Stimulated activated CD8-positive, alpha-beta memory T cell treated with anti-CD3 and anti-CD28 coated beads, Interleukin-7, amount 100 ng/mL, for 1 hour (primary cell): ENCODE data around the gene UGT1A10.

Experiments used
- DNase-seq, 2 donors: peaks; one replicate each; pipeline ENCODE4 v3.0.0-alpha.2; 2020; ENCODE audit warnings: low read depth in 2 of 2

Gene UGT1A10

DNA sequence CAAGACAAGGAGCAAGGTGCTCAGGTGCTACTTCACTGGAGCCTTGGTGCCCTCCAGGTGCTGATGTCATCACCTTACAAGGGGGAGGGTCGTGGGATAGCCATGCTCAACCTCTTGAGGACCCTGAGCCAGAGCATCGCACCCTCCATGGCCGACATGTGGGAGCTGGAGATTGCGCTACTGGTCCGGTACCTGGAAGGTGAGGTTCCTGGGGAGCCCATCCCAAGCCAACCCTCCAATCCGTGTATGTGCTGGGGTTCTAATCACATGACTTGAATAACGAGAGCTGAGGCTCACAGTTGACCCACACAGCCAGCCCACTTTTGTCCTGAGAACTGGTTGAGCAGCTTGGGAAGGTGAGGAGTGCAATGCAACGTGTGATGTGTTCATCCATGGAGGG lies 167.7 kb downstream of the UGT1A10 start:
- no peak for DNase-seq

- no peak for DNase-seq
Measured at GRCh38 chr2:233807215-233807865, 171.1 kb downstream of the UGT1A10 start.

DNA sequence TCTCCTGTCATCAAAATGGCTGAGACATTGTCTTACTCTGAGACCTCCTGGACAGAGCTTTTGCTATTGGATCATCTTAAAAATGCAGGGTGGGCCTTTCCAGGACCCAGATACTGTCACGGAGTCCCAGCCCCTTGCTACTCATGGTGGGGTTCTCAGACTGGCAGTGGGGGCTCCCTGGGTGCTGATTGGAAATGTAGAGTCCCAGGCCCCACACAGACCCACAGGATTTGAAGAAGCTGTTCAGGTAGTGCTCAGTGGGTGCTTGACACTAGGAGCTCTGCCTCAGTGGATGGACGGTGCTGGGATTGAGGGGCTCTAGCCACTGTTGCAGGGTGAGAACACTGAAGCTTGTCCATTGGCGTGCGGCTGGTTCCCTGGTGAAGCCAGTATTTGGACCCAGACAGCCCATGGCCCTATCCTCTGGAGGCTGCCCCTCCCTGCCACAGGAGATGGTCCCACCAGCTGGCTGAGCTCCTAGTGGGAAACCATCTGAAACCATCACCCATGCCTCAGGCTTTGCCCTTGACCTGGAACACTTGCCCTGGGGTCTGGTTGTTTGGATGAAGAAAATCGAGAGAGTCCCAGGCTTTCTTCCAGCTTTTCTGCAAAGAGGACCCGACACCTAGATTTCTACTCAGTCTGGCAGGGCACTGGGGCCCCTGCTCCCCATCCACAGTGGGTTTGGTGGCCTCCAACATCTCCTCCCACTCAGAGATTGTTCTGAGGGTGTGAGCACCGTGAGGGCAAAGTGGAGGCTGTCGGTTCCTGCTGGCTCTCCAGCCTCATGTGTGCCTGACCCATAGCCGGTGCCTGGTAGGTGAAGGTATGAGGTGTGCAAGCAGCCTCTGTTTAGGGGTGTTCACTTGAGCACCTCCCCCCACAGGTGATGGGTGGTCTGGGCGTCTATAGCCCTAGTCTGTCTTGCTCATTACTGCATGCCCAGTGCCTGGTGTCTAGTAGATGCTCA lies 172.0 kb downstream of the UGT1A10 start:
- DNase-seq, result no peak

- DNase-seq, result no peak
Measured at GRCh38 chr2:233810385-233810784, 174.1 kb downstream of the UGT1A10 start.

DNA sequence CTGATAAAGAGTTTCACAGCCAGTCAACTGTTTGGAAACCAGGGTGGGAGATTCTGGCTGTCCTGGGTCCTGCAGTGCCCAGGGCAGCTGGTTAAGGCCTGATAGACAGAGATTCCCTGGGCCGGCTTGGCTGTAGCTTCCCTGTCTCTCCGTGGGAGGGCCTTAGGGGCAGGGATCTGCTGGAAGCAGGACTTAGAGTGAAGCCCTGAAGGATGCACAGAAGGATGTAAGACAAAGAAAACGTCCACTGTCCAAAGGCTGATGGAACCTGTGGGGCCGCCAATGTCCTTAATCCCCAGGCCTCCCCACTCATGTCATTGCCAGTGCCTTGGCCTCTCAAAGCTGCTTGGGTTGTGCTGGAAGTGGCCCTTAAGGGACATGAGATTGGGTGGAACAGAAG lies 174.8 kb downstream of the UGT1A10 start:
- DNase-seq, result no peak

DNA sequence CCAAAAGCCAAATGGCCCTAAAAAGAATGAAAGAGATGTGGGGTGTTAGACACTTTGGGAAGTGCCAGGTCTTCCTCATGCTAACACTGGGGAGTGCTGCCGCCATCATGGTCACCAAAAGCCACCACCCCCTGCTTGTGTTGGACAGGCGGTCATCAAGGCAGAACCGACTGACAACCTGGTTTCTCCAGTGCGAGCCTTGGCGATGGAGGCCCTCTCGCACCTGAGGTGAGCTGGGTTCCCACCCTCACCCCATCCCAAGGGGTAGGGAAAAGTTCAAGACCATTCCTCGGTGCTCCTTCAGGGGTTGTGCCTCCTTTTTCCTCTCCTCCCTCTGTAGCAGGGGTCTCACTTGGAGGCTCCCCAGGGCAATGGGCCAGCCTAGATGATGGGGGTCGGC lies 175.5 kb downstream of the UGT1A10 start:
- DNase-seq, result no peak

GRCh38 chr2:233813236-233814055 lies 177.2 kb downstream of the UGT1A10 start:
- no peak for DNase-seq

DNA sequence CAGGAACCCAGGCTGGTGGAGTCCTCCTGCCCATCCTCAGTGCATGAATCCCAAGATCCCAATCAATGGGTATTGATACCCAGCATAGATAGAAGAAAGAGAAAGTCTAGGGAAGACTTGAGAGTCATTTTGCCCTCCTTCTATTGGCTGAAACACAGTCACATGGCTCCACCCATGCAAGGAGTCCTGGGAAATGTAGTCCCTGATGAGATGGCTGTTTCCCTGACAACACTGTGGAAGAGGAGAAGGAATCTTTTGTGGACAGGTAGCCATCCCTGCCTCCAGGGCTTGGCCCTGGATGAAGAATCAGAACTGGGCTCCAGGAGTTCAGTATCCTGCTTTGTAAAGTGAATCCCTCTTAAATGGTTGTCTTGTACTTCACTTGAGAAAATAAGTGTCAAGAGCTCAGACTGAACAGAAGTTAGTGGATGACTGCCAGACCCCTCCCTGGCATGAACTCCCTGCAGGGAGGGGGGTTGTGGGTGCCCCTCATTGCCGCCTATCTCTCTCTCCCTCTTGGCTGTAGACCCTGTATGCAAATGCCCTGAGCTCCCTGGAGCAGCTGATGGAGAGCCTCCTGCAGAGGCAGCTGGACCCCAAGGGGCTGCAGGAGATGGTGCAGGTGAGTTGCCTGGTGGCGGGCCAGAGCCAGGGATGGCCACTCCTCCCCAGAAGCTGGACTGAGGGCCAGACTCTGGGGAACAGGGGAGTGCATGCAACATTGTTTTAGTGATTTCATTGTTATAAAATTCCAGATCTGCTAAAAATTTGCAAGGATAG lies 178.0 kb downstream of the UGT1A10 start:
- no peak for DNase-seq

- DNase-seq, result no peak
Measured at GRCh38 chr2:233815861-233816260, 179.6 kb downstream of the UGT1A10 start.

DNA sequence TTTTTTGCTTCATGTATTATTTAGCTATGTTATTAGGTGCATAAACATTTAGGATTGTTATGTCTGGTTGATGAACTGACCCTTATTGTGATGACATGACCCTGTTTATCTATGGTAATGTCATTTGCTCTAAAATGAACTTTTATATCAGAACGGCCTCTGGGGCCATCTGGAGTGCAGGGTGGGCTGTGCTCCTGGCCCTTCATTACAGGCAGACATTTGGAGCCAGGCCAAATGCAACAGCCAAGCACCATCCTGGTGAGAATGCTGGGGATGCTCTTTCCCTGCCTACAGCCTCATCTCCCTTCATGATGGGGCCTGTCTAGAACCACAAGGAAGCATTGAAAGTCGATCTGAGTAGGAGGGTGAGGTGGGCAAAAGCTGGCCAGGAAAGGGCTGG lies 180.1 kb downstream of the UGT1A10 start:
- DNase-seq, result no peak

DNA sequence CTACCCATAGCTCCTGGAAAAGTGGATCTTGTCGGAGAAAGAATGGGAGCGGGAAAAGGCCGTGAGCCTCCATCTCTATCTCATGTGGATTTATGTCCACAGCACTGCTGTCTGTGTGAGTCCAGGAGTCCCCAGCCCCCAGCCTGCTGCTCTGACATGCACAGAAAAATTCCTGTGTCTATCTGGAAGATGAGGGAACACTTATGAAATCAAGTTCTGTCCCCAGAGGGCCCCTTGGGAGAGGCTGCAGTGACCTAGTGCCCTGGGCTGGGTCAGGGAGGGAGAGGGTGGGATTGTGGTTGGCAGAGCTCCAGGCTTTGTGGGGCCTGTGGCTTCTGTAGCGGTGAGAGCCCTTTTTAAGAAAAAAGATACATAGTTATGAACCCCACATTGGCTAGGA lies 180.5 kb downstream of the UGT1A10 start:
- no peak for DNase-seq

DNA sequence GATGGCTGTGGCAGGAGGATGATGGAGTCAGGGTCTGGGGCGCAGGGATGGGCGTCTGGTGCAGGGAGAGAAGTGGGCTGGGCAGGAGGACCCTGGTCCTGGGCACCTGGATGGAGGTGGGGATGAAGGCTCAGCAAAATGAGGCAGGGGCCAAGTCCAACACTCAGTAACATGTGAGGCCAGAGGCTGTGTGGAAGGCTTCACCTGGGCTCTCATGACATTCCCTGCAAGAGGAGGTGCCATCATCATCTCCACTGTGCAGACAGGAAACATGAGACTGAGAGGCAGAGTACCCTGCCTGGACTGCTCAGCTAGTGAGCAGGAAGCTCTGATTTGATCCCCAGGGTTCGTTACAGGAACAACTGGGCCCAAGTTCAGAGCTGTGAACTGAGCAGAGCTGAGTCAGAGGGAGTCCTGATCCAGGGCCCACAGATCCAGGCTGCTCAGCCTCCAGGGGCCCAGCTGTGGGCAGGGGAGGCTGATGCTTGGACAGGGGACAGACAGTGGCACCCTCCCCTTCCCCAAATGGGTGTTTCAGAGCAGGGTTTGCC lies 181.2 kb downstream of the UGT1A10 start:
- DNase-seq, result no peak

DNA sequence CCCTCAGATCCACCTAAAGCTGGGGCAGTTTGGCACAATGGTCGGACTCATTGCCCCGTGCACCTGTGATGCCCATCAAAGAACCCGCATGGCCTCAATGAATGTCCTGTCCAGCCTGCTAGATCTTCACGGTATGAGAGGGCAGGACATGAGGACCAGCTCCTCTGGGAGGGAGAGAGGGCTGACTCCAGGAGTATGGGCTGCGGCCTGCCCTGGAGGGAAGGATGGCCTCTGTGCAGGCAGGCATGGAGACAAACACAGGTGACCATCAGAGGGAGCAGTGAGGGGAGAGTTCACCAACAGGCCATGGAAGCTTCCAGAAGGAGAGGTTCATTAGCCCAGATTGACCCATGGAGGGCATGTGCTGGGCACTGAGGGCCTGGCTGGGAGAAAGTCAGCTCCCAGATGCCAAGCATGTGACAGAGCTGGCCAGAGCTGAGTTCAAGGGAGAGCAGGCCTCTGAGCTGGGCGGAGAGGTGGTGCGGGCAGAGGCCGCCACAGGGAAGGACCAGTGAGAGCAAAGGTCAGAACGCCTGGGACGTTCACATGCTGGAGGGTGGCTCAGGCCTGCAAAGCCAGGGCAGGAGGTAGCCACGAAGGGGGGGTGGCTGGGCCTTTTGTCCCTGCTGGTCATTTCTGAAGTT lies 181.9 kb downstream of the UGT1A10 start:
- DNase-seq, result no peak

DNA sequence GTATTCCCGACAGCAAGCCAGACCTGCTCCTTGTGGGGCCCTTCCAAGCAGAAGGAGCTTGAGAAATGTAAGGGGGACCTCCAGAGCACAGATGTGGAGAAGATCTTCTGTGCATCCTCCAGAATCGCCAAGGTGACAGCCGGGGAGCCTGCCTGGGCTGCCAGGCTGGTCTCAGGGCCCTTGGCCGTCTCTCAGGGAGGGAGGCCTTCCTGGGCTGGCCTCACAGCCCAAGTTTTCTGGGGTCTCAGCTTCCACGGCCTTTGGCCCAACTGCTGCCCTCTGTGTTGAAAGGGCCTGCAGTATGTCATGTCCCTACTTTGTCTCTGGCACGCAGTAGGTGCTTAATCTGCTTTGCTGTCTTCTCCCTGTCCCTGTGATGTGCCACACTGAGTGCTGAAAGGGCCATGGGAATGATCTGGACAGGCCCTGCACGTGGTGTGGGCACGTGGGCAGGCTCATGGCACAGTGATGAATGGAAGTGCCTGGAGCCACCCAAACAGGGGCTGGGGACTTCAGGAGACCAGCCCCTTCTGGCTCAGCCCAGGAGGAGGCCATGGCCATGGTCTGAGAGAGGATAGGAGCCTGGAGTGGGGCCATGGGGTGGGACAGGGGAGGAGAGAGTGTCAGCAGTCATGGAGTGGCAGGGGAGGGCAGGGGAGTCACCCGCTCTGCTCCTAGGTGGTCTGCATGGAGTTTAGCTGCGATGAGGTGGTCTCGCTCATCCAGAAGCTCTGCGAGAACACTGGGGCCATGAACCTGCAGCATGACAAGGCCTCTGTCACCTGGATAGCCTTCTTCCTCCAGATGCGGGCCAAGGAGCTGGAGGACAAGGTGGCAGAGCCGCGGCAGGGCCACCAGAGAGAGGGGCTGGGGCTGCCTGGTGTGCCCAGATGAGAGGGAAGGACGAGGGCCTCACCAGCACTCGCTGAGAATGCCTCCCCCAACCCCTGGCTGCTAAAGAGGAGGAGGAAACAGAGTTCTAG lies 182.7 kb downstream of the UGT1A10 start:
- DNase-seq, result no peak

DNA sequence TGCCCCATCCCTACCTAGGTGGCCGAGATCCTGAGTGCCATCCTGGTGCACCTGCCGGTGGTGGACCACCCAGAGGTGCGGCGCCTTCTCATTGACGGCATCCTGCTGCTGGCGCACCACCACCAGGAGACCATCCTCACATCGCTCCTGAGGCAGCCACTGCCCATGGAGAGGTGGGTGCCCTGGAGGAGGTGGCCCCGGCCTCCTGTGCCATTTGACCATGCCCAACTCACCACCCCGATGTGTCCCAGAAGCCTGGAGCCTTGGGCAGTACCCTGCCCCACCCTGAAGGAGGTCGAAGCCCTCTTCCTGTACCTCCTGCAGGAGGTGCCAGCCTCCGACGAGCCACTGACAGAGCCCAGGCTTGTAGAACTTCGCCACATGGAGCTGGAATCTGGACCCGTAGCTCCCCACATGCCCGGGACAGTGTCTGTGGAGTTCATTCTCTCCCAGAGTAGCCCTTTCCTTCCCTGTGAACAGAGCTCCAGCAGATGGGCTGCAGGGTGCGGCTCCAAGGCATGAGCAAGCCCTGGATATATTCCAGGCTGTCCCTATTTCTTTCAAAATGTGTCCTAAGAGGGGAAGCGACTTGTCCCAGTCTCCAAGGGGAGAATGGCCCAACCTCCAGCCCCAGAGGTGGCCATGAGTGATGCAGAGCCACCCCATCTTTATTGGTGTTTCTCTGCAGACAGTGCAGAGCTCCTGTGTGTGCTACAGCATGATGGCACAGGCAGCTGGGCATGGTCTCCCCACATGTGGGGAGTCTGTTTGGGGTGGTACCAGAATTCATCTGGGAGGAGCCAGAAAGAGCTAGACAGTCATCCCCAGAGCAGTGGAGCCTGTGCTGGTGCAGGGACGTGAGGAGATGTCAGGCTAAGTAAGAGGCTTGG lies 183.9 kb downstream of the UGT1A10 start:
- DNase-seq, result no peak

DNA sequence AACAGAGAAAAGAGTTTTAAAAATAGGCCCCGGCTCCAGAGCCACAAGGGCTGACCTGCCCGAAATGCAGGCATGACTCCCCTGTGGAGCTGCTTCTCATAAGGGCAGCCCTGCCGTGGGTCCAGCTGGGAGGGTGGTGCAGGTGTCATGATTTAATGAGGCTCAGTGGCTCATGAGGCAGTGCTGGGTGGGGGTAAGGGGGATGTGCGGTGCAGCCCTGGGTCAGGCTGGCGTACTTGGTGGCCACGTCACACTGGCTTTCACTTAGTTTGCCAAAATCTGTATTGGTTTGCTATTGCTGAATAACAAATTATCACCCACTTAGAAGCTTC lies 184.5 kb downstream of the UGT1A10 start:
- no peak for DNase-seq

GRCh38 chr2:233821196-233821595 lies 184.9 kb downstream of the UGT1A10 start:
- no peak for DNase-seq

DNA sequence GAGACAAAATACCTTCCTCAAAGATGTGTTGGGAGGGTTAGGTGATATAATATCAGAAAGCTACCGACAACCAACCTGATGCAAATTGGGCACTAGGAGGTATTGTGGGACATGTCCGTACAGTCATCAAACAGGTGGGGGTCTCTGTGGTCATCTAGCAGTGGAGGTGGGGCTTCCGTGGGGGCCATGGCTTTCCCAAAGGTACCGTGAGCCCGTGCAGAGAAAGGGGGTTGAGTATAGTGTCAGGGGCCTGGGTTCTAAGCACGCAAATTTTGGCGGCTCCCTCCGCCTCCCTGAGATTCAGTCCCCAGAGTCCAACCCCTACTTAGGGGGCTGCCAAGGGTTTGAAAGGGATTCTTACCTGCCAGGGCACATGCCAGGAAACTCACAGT lies 185.5 kb downstream of the UGT1A10 start:
- DNase-seq, result no peak
